ENCODE measurements around the gene CAMK2D.

DNA sequence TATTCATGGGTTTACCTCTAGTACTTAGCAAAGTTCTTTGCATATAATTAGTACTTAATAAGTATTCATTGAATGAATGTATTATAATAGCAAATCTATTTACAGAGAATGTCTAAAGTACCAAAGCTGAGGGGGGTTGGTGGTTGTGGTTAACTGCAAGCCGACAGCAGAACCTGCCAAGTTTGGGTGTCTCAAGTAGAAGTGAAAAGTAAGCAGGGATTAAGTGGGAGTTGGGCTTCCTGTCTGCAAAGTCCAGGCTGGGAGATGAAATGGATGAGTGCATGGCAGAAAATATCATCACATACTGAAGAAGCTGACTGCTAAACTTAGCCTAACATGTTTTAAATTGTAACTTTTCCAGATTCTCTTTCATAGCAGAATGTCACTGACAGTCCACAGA, 169.6 kb downstream of the CAMK2D start:
- no peak for TF ChIP-seq EZH2 (IDR thresholded peaks at IDR 0.05; ENCODE audit: low read length, unreplicated experiment)
- TF ChIP-seq, protein P1, sequence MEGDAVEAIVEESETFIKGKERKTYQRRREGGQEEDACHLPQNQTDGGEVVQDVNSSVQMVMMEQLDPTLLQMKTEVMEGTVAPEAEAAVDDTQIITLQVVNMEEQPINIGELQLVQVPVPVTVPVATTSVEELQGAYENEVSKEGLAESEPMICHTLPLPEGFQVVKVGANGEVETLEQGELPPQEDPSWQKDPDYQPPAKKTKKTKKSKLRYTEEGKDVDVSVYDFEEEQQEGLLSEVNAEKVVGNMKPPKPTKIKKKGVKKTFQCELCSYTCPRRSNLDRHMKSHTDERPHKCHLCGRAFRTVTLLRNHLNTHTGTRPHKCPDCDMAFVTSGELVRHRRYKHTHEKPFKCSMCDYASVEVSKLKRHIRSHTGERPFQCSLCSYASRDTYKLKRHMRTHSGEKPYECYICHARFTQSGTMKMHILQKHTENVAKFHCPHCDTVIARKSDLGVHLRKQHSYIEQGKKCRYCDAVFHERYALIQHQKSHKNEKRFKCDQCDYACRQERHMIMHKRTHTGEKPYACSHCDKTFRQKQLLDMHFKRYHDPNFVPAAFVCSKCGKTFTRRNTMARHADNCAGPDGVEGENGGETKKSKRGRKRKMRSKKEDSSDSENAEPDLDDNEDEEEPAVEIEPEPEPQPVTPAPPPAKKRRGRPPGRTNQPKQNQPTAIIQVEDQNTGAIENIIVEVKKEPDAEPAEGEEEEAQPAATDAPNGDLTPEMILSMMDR (conservative IDR thresholded peaks at IDR 0.05; ENCODE audit: low read depth, low read length) = no peak
- TF ChIP-seq EZH2phosphoT487 (IDR thresholded peaks at IDR 0.05; ENCODE audit: borderline replicate concordance, low read length) = no peak
